Measurements from ENCODE around the gene THAP4. TPM values are rescaled to one million over a fixed set of nuclear protein-coding genes. Genes with fewer than 3 reads are reported as not detected.

THAP4 gene
- total RNA-seq, 1 experiment from 2014 or later, result 88.6 TPM

DNA sequence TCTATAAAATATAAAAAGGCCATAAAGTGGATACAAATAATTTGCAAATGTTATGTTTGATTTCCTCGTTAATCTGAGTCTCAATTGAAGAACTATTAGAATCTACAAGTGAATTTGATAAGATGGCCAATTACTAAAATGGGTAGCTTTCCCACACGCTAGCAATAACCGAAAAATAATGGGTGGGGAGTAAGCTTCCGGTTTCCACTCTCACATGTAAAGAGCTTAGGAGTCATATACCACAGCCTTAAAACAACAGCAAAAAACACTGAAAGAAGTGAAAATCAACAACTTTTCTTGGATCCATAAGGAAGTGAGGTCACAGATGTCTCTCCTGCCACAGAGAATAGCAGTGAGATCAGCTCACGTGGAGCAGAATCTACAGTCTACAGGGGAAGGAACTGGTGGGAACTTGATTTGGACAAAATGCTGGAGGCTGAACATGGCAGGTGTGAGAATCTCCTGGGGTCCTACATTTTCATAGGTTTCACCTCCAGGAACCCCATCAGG, 18.6 kb downstream of the THAP4 start:
- H3K4me1 Mint-ChIP-seq, result peaks cover 27% of the 10 kb centered on the region
- peaks cover 9% of the 10 kb centered on the region for H3K36me3 Mint-ChIP-seq
- peak overlapping the region; percentile 96 for H3K27ac Mint-ChIP-seq
- ATAC-seq, result no peak
- TF ChIP-seq, protein P1, sequence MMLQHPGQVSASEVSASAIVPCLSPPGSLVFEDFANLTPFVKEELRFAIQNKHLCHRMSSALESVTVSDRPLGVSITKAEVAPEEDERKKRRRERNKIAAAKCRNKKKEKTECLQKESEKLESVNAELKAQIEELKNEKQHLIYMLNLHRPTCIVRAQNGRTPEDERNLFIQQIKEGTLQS (CRISPR knock-in tag; conservative IDR thresholded peaks at IDR 0.05), result no peak
- POLR2A ChIA-PET, result no interaction called here
- H3K9me3 Mint-ChIP-seq, result peaks cover 5% of the 10 kb centered on the region
- DNase-seq (ENCODE audit: low spot score), result no peak
- no peak overlapping the region for H3K4me3 Mint-ChIP-seq
- CTCF ChIA-PET, result interaction anchor here (0.5 to 1.0 kb wide), 2 partner anchors 8 to 105 kb away, joined by 3 read pairs; no protein-coding TSS in a partner anchor
- no peaks in the 10 kb centered on the region for H3K27me3 Mint-ChIP-seq (ENCODE audit: low read depth)

DNA sequence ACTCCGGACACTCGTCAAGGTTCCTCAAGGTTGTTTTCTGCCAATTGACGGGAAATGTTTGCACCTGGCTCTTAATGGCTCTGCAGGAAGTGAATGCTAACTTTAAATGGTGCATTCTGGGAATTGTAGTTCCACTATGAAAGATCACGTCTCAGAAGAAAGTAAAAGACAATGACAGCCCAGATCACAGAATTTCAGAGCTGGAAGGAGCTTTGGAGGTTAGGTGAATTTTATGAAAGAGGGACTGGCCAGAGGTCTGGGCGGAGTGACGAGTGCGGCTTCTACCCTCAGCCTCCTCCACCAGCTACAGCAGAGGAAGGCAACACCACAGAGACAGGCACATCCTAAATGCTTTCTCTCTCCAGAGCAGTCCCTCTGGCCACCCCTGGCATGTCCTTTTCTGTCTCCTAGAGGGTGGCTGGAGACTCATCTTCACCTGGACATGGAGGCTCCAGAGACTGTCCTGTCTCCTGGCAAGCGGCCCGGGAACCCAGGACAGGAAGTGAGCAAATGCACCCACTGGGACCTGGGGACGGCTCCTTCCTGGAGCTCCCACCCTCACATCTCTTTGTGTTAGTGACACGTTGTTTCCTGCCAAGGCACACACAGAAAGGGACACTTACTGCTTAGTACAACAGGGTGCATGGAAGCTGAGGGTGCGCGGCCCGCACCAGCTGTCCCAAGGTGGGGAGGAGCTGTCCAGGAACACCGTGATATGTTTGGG, 19.4 kb downstream of the THAP4 start:
- POLR2A ChIA-PET, result no interaction called here
- peaks cover 27% of the 10 kb centered on the region for H3K4me1 Mint-ChIP-seq
- peak overlapping the region; percentile 91 for H3K27ac Mint-ChIP-seq
- peaks cover 9% of the 10 kb centered on the region for H3K36me3 Mint-ChIP-seq
- TF ChIP-seq NFYB (CRISPR knock-in tag; conservative IDR thresholded peaks at IDR 0.05; ENCODE audit: low read depth), result no peak
- TF ChIP-seq SOX15 (CRISPR knock-in tag; IDR thresholded peaks at IDR 0.05), result no peak
- TF ChIP-seq, protein P2, sequence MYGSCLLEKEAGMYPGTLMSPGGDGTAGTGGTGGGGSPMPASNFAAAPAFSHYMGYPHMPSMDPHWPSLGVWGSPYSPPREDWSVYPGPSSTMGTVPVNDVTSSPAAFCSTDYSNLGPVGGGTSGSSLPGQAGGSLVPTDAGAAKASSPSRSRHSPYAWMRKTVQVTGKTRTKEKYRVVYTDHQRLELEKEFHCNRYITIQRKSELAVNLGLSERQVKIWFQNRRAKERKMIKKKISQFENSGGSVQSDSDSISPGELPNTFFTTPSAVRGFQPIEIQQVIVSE (CRISPR knock-in tag; IDR thresholded peaks at IDR 0.05; ENCODE audit: borderline replicate concordance), result no peak
- TF ChIP-seq NR3C1 (CRISPR knock-in tag; conservative IDR thresholded peaks at IDR 0.05; ENCODE audit: low read depth), result no peak
- TF ChIP-seq, protein P3, sequence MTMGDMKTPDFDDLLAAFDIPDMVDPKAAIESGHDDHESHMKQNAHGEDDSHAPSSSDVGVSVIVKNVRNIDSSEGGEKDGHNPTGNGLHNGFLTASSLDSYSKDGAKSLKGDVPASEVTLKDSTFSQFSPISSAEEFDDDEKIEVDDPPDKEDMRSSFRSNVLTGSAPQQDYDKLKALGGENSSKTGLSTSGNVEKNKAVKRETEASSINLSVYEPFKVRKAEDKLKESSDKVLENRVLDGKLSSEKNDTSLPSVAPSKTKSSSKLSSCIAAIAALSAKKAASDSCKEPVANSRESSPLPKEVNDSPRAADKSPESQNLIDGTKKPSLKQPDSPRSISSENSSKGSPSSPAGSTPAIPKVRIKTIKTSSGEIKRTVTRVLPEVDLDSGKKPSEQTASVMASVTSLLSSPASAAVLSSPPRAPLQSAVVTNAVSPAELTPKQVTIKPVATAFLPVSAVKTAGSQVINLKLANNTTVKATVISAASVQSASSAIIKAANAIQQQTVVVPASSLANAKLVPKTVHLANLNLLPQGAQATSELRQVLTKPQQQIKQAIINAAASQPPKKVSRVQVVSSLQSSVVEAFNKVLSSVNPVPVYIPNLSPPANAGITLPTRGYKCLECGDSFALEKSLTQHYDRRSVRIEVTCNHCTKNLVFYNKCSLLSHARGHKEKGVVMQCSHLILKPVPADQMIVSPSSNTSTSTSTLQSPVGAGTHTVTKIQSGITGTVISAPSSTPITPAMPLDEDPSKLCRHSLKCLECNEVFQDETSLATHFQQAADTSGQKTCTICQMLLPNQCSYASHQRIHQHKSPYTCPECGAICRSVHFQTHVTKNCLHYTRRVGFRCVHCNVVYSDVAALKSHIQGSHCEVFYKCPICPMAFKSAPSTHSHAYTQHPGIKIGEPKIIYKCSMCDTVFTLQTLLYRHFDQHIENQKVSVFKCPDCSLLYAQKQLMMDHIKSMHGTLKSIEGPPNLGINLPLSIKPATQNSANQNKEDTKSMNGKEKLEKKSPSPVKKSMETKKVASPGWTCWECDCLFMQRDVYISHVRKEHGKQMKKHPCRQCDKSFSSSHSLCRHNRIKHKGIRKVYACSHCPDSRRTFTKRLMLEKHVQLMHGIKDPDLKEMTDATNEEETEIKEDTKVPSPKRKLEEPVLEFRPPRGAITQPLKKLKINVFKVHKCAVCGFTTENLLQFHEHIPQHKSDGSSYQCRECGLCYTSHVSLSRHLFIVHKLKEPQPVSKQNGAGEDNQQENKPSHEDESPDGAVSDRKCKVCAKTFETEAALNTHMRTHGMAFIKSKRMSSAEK (CRISPR knock-in tag; IDR thresholded peaks at IDR 0.05; ENCODE audit: borderline replicate concordance), result no peak
- TF ChIP-seq, protein P4, sequence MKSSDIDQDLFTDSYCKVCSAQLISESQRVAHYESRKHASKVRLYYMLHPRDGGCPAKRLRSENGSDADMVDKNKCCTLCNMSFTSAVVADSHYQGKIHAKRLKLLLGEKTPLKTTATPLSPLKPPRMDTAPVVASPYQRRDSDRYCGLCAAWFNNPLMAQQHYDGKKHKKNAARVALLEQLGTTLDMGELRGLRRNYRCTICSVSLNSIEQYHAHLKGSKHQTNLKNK (CRISPR knock-in tag; IDR thresholded peaks at IDR 0.05), result no peak
- no peak for TF ChIP-seq TEAD1 (CRISPR knock-in tag; IDR thresholded peaks at IDR 0.05)
- H3K4me3 Mint-ChIP-seq, result peak overlapping the region; percentile 67
- no peak for DNase-seq (ENCODE audit: low spot score)
- peak; percentile 73 for ATAC-seq
- H3K27me3 Mint-ChIP-seq (ENCODE audit: low read depth), result no peaks in the 10 kb centered on the region
- H3K9me3 Mint-ChIP-seq, result peaks cover 5% of the 10 kb centered on the region
- CTCF ChIA-PET, result interaction anchor here (0.5 to 1.0 kb wide), 2 partner anchors 7 to 105 kb away, joined by 3 read pairs; no protein-coding TSS in a partner anchor

DNA sequence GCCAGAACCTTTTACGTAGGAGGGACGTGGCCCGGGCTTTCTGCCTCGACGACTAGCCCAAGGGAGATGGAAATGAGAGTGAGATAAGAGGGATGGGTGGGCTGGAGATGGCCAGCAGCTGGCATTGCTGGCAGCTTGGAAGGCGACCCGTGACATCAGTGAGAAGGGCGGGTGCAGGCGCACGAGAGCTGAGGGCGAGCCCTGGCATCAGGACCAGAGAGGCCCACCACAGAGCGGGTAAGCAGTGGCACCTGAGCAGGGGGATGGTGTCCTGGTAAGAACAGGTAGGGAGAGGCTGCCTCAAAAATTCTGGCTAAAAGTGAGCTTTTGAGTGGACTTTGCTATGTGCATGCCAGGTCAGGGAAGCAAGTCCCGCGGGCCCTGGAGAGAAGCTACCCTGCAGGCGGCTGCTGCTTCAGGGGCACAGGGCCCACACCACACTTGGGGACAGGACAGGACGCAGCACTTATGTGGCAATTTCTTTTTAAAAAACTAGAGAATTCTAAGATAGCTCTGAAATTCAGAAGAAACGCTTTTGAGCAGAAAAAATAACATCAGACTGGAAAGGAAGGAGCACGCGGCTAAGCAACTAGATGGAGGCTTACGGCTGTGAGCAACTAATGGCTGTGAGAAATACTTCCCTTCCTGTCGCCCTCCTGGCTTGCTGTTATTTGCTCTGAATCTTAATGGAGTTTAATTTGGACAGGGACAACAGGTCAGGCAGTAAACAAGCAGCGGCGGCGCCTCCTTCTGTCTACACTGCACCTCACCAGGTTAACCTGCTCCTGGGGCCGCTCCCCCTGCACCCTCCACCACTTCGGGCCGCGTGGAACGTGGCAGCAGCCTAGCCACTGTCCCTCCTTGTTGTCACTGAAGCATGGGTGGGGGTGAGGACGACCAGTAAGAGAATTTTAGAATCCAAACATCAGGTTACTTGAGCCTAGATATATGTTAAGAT, 20.5 kb downstream of the THAP4 start:
- Mint-ChIP-seq H3K27ac (peak overlapping the region; percentile 80), H3K36me3 (peaks cover 5% of the 10 kb centered on the region), H3K27me3 (ENCODE audit: low read depth) (no peaks in the 10 kb centered on the region), H3K4me3 (peak overlapping the region; percentile 67), H3K4me1 (peaks cover 27% of the 10 kb centered on the region), H3K9me3 (peaks cover 3% of the 10 kb centered on the region)
- peak; percentile 27; the same call in 1 of the 2 replicates for ATAC-seq
- POLR2A ChIA-PET, result no interaction called here
- peak; percentile 32 for DNase-seq (ENCODE audit: low spot score)
- CTCF ChIA-PET, result no interaction called here
- TF ChIP-seq RORB (CRISPR knock-in tag; IDR thresholded peaks at IDR 0.05) (no peak), GTF2I (CRISPR knock-in tag; conservative IDR thresholded peaks at IDR 0.05) (no peak), ZNF263 (CRISPR knock-in tag; IDR thresholded peaks at IDR 0.05; ENCODE audit: low read depth) (no peak), SMAD4 (CRISPR knock-in tag; IDR thresholded peaks at IDR 0.05) (no peak)
- TF ChIP-seq, protein P5, sequence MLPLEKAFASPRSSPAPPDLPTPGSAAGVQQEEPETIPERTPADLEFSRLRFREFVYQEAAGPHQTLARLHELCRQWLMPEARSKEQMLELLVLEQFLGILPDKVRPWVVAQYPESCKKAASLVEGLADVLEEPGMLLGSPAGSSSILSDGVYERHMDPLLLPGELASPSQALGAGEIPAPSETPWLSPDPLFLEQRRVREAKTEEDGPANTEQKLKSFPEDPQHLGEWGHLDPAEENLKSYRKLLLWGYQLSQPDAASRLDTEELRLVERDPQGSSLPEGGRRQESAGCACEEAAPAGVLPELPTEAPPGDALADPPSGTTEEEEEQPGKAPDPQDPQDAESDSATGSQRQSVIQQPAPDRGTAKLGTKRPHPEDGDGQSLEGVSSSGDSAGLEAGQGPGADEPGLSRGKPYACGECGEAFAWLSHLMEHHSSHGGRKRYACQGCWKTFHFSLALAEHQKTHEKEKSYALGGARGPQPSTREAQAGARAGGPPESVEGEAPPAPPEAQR (CRISPR knock-in tag; IDR thresholded peaks at IDR 0.05), result no peak
- TF ChIP-seq, protein P6, sequence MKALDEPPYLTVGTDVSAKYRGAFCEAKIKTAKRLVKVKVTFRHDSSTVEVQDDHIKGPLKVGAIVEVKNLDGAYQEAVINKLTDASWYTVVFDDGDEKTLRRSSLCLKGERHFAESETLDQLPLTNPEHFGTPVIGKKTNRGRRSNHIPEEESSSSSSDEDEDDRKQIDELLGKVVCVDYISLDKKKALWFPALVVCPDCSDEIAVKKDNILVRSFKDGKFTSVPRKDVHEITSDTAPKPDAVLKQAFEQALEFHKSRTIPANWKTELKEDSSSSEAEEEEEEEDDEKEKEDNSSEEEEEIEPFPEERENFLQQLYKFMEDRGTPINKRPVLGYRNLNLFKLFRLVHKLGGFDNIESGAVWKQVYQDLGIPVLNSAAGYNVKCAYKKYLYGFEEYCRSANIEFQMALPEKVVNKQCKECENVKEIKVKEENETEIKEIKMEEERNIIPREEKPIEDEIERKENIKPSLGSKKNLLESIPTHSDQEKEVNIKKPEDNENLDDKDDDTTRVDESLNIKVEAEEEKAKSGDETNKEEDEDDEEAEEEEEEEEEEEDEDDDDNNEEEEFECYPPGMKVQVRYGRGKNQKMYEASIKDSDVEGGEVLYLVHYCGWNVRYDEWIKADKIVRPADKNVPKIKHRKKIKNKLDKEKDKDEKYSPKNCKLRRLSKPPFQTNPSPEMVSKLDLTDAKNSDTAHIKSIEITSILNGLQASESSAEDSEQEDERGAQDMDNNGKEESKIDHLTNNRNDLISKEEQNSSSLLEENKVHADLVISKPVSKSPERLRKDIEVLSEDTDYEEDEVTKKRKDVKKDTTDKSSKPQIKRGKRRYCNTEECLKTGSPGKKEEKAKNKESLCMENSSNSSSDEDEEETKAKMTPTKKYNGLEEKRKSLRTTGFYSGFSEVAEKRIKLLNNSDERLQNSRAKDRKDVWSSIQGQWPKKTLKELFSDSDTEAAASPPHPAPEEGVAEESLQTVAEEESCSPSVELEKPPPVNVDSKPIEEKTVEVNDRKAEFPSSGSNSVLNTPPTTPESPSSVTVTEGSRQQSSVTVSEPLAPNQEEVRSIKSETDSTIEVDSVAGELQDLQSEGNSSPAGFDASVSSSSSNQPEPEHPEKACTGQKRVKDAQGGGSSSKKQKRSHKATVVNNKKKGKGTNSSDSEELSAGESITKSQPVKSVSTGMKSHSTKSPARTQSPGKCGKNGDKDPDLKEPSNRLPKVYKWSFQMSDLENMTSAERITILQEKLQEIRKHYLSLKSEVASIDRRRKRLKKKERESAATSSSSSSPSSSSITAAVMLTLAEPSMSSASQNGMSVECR (CRISPR knock-in tag; IDR thresholded peaks at IDR 0.05; ENCODE audit: borderline replicate concordance), result no peak
- TF ChIP-seq, protein P7, sequence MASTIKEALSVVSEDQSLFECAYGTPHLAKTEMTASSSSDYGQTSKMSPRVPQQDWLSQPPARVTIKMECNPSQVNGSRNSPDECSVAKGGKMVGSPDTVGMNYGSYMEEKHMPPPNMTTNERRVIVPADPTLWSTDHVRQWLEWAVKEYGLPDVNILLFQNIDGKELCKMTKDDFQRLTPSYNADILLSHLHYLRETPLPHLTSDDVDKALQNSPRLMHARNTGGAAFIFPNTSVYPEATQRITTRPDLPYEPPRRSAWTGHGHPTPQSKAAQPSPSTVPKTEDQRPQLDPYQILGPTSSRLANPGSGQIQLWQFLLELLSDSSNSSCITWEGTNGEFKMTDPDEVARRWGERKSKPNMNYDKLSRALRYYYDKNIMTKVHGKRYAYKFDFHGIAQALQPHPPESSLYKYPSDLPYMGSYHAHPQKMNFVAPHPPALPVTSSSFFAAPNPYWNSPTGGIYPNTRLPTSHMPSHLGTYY (CRISPR knock-in tag; IDR thresholded peaks at IDR 0.05), result no peak

Measured in WTC11 (cell line).